ENCODE measurements around the gene THSD7B. TPM values are rescaled to one million over a fixed set of nuclear protein-coding genes. Genes with fewer than 3 reads are reported as not detected.

The THSD7B gene
- total and polyA plus RNA-seq, 2 of the 8 experiments (the other 6 are each of a cell fraction or from before 2014, with no cell fraction given), result 0.60 to 2.9 TPM

DNA sequence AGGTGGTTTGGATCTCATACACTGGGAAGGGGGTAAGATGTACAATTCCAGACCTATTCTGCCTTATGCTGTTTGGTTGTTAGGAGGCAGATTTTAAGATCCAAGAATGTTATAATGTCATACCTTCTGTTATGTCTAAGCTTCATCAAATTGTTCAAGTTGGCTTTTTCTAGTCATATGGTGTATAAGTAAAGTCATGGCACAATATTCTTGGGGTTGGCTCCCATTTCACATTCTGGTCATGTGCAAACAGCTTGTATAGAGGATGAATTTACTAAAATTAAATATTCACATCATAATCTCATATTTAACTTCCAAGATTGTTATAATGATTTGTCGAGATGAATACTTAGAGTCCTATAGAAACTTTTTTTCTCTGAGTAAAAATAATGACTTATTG lies 774.0 kb downstream of the THSD7B start:
- H3K18ac ChIP-seq (ENCODE audit: extremely low read depth, low read length), result no peak overlapping the region
- H3K27ac ChIP-seq (ENCODE audit: low read depth, low read length), result no peak overlapping the region
- no peak overlapping the region for H2BK120ac ChIP-seq (replicated peaks; ENCODE audit: low read depth, low read length)
- no peaks in the 10 kb centered on the region for H3K36me3 ChIP-seq (ENCODE audit: control insufficient read depth in 2 of 4, insufficient read depth in 4 of 4, low read length in 3 of 4)
- no peak overlapping the region for H3K4ac ChIP-seq (replicated peaks; ENCODE audit: insufficient read length, low read depth, low read length)
- no peak overlapping the region for H3K4me2 ChIP-seq (ENCODE audit: insufficient read depth in 1 of 2, low read depth in 2 of 2, low read length in 2 of 2)
- H4K5ac ChIP-seq (ENCODE audit: insufficient read length, low read depth, low read length), result no peak overlapping the region
- FAIRE-seq (no peak), DNase-seq (ENCODE audit: low read depth in 1 of 2, low spot score in 2 of 2) (no peak)
- no peak overlapping the region for H2BK20ac ChIP-seq (ENCODE audit: low read length)
- H2BK15ac ChIP-seq (ENCODE audit: low read length), result no peak overlapping the region
- no peaks in the 10 kb centered on the region for H3K79me2 ChIP-seq (ENCODE audit: control insufficient read depth in 1 of 2, insufficient read depth in 2 of 2, low read length in 2 of 2)
- no peaks in the 10 kb centered on the region for H3K9me3 ChIP-seq (ENCODE audit: insufficient read depth in 2 of 2, low read depth in 1 of 2, low read length in 1 of 2)
- no peak overlapping the region for H2BK5ac ChIP-seq (ENCODE audit: low read depth, low read length)
- H3K9ac ChIP-seq (replicated peaks in 1 of 4; ENCODE audit: extremely low read depth in 1 of 4, low read depth in 3 of 4, low read length in 3 of 4), result no peak overlapping the region
- CTCF ChIA-PET (ENCODE audit: partially characterized antibody), result no interaction called here
- POLR2A ChIA-PET (ENCODE audit: partially characterized antibody), result no interaction called here
- H4K91ac ChIP-seq (replicated peaks; ENCODE audit: insufficient read length, low read length), result no peak overlapping the region
- no peak overlapping the region for H3K23ac ChIP-seq (ENCODE audit: insufficient read length)
- H2AK5ac ChIP-seq (ENCODE audit: low read depth, low read length), result no peak overlapping the region
- H2AFZ ChIP-seq (ENCODE audit: low read length), result no peak overlapping the region
- H3K23me2 ChIP-seq (ENCODE audit: low read depth, low read length), result no peaks in the 10 kb centered on the region
- H3K4me1 ChIP-seq (replicated peaks in 1 of 4; ENCODE audit: control insufficient read depth in 3 of 4, insufficient read depth in 4 of 4, low read length in 3 of 4), result no peaks in the 10 kb centered on the region
- H3K79me1 ChIP-seq (ENCODE audit: low read depth, low read length), result no peaks in the 10 kb centered on the region
- H3K4me3 ChIP-seq (ENCODE audit: extremely low read depth in 1 of 4, insufficient read depth in 2 of 4, low read depth in 3 of 4, low read length in 4 of 4), result no peak overlapping the region
- no peaks in the 10 kb centered on the region for H3K27me3 ChIP-seq (replicated peaks in 1 of 4; ENCODE audit: control insufficient read depth in 3 of 4, extremely low read depth in 1 of 4, insufficient read depth in 3 of 4, low read length in 3 of 4)
- H2BK12ac ChIP-seq (ENCODE audit: low read depth, low read length), result no peak overlapping the region
- H3K14ac ChIP-seq (ENCODE audit: insufficient read length), result no peak overlapping the region
- H3K56ac ChIP-seq (replicated peaks; ENCODE audit: insufficient read length, low read depth, low read length), result no peak overlapping the region
- 89% methylated on average over 1 of the region's 1 CpG; no CpG with 5 or more reads in 1 of the 2 experiments for WGBS, 2 experiments (ENCODE audit: extremely low coverage in 1 of 2, insufficient coverage in 1 of 2, insufficient read length in 1 of 2, insufficient replicate concordance in 2 of 2, low coverage in 1 of 2, low lambda C conversion rate in 2 of 2, missing lambda C conversion rate in 1 of 2)
- no peaks in the 10 kb centered on the region for H4K20me1 ChIP-seq (replicated peaks in 1 of 2; ENCODE audit: control insufficient read depth in 1 of 2, insufficient read depth in 2 of 2, low read length in 2 of 2)
- H4K8ac ChIP-seq (ENCODE audit: extremely low read depth, insufficient read depth, low read length), result no peak overlapping the region
- TF ChIP-seq JUN (IDR thresholded peaks at IDR 0.05; ENCODE audit: low read depth, low read length), result no peak
- TF ChIP-seq KDM5A (IDR thresholded peaks at IDR 0.05; ENCODE audit: low read length), result no peak
- TF ChIP-seq SRF (IDR thresholded peaks at IDR 0.05; ENCODE audit: low read depth, low read length), result no peak
- no peak for TF ChIP-seq CTBP2 (IDR thresholded peaks at IDR 0.05; ENCODE audit: borderline replicate concordance, insufficient read depth, insufficient read length, low read length)
- TF ChIP-seq FOSL1 (IDR thresholded peaks at IDR 0.05; ENCODE audit: insufficient read depth, low read depth, low read length), result no peak
- no peak for TF ChIP-seq KDM4A (IDR thresholded peaks at IDR 0.05; ENCODE audit: low read depth, low read length, severe bottlenecking)
- TF ChIP-seq NRF1 (IDR thresholded peaks at IDR 0.05; ENCODE audit: low read depth, low read length), result no peak
- TF ChIP-seq SUZ12 (IDR thresholded peaks at IDR 0.05; ENCODE audit: low read length), result no peak
- TF ChIP-seq RFX5 (IDR thresholded peaks at IDR 0.05; ENCODE audit: borderline replicate concordance, low read depth, low read length), result no peak
- no peak for TF ChIP-seq EP300 (IDR thresholded peaks at IDR 0.05; ENCODE audit: borderline replicate concordance in 1 of 2, low read depth in 2 of 2, low read length in 2 of 2)
- no peak for TF ChIP-seq SIX5 (IDR thresholded peaks at IDR 0.05; ENCODE audit: low read depth, low read length)
- no peak for TF ChIP-seq NANOG (IDR thresholded peaks at IDR 0.05; ENCODE audit: insufficient read depth, low read depth, low read length, poor library complexity, severe bottlenecking)
- TF ChIP-seq TBP (IDR thresholded peaks at IDR 0.05; ENCODE audit: low read depth, low read length), result no peak
- TF ChIP-seq BCL11A (IDR thresholded peaks at IDR 0.05; ENCODE audit: low read depth in 2 of 2, low read length in 2 of 2), result no peak
- TF ChIP-seq POLR2AphosphoS5 (IDR thresholded peaks at IDR 0.05; ENCODE audit: low read depth, low read length), result no peak
- no peak for TF ChIP-seq YY1 (IDR thresholded peaks at IDR 0.05; ENCODE audit: low read depth, low read length)
